ENCODE data around the gene RTL1.

DNA sequence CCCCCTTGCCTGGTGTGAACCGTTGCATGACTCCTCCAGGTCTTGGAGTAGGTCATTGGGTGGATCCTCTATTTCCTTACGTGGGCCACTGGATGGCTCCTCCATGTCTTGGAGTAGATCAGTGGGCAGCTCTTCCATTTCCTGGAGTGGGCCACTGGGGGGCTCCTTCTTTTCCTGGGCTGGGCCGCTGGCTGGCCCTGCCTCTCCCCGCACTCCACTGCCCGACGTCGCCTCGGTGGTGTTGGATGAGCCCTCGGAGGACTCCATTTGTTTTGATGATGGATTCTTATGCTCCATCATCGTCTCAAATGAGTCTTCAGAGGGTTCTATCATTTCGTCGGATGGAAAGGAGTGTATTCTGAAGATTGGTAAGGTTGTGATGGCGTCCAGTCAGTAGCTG, 19.1 kb downstream of the RTL1 start:
- TF ChIP-seq MYC (IDR thresholded peaks at IDR 0.05; ENCODE audit: insufficient read depth, insufficient read length, insufficient replicate concordance, low read length, severe bottlenecking) (no peak), MEF2A (IDR thresholded peaks at IDR 0.05; ENCODE audit: insufficient read depth, low read depth, low read length) (no peak), PAX8 (IDR thresholded peaks at IDR 0.05) (no peak), TAF1 (IDR thresholded peaks at IDR 0.05; ENCODE audit: borderline replicate concordance, low read depth, low read length) (no peak), GABPA (IDR thresholded peaks at IDR 0.05; ENCODE audit: low read depth) (no peak), NFXL1 (IDR thresholded peaks at IDR 0.05; ENCODE audit: borderline replicate concordance) (no peak), POLR2A (IDR thresholded peaks at IDR 0.05; ENCODE audit: low read depth, low read length) (no peak), IRF4 (IDR thresholded peaks at IDR 0.05; ENCODE audit: low read depth, low read length) (no peak), SMARCA5 (IDR thresholded peaks at IDR 0.05) (no peak), POLR2AphosphoS5 (IDR thresholded peaks at IDR 0.05; ENCODE audit: low read length) (no peak), ZNF274 (IDR thresholded peaks at IDR 0.05; ENCODE audit: insufficient read depth, insufficient read length) (no peak)
- TF ChIP-seq, protein P1, sequence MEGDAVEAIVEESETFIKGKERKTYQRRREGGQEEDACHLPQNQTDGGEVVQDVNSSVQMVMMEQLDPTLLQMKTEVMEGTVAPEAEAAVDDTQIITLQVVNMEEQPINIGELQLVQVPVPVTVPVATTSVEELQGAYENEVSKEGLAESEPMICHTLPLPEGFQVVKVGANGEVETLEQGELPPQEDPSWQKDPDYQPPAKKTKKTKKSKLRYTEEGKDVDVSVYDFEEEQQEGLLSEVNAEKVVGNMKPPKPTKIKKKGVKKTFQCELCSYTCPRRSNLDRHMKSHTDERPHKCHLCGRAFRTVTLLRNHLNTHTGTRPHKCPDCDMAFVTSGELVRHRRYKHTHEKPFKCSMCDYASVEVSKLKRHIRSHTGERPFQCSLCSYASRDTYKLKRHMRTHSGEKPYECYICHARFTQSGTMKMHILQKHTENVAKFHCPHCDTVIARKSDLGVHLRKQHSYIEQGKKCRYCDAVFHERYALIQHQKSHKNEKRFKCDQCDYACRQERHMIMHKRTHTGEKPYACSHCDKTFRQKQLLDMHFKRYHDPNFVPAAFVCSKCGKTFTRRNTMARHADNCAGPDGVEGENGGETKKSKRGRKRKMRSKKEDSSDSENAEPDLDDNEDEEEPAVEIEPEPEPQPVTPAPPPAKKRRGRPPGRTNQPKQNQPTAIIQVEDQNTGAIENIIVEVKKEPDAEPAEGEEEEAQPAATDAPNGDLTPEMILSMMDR (IDR thresholded peaks at IDR 0.05 in 2 of 3, conservative IDR thresholded peaks at IDR 0.05 in 1 of 3; ENCODE audit: control insufficient read depth in 2 of 3, extremely low read depth in 1 of 3, insufficient read depth in 1 of 3, low read depth in 3 of 3, low read length in 3 of 3): no peak
- TF ChIP-seq, protein P2, sequence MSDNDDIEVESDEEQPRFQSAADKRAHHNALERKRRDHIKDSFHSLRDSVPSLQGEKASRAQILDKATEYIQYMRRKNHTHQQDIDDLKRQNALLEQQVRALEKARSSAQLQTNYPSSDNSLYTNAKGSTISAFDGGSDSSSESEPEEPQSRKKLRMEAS (IDR thresholded peaks at IDR 0.05; ENCODE audit: low read depth, low read length): no peak

Data from GM12878 (cell line).